GM21381 (cell line): Measurements from ENCODE around the gene CTNNBIP1.
"Not testable (repeated sequence)": the region's sequence is repeated elsewhere in the genome, so short reads cannot be mapped to it uniquely, and the experiment has no call there.

ENCODE experiments used
- ATAC-seq: cut with Tn5 transposase; IDR thresholded peaks from one replicate; pipeline ENCODE4 v1.9.1; 2021; ENCODE audit warnings: mild to moderate bottlenecking, moderate library complexity; ENCODE audit not compliant: unreplicated experiment

CTNNBIP1 gene

GRCh38 chr1:9910076-9910422 is at the start of gene CTNNBIP1:
Gene CTNNBIP1 (minus strand): TSS chr1:9910269. CDS start chr1:9872064, 38,205 bp downstream.
- peak; percentile 74 for ATAC-seq

DNA sequence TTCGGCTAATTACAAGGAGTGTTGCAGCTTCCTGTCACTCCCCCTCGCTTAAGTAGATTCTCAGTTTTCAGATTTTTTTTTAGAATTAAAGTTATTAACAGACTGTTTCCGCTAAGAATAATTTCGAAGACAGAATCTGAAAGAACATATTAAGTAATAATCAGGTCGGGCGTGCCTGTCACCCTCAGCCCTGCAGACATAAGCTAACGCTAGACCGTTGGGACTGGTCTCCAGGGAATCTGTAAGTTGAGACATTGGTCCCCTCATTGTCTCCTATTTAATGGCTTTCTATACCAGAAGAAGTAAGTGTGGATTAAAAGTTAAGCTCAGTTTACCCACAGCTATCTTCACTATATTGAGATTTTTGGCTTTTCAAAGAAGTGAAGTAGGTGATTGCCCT is 47.7 kb upstream of the CTNNBIP1 start:
- no peak for ATAC-seq

- no peak for ATAC-seq
Observed at GRCh38 chr1:9946315-9946714, 36.2 kb upstream of the CTNNBIP1 start.

DNA sequence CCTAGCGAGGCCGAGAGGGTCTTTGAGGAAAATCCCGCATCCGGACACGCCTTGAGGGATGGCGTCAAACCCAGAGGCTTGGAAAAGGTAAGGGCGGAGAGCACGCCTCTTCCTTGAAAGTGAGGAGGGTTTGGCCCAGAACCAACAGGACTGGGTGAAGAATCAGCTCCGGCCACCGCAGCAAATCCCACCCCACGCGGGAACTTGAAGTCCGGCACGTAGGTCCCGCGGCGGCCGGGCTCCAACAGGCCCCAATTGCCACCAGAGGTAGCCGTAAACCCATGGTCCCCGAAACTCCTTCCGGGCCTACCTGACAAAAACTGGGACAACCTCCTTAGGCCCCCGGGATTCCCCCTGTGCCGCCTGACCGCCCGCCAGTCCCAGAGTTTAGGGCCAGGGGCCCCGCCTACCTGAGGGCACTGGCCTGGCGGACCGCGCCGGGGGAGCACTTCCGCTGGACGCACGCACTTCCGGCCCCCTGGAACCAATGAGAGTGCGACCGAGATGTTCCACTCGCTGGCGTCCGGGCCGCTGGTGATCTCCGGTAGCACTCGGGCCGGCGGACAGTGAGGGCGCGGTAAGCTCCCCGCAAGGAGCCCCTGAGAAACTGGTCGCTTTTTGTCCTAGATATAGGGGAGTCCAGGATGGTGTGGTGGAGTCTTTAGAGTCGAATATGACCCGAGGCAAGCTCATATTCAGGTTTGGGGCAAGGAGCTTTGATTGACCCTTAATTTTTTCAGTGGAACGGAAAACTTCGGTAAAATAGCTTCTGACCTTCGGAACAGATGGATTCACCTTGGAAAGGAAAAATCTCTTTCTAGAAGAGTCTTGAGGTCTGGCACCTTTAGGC is 33.1 kb upstream of the CTNNBIP1 start, which contains the start of the genes LZIC and NMNAT1:
LZIC (minus strand) TSS at position 453 of the 850 bp plus-strand sequence. CDS start 6,772 bp downstream, outside the sequence.
NMNAT1 (plus strand) TSS at position 537 of the 850 bp plus-strand sequence. CDS start 28,599 bp downstream, outside the sequence.
- peak; percentile 90 for ATAC-seq

- ATAC-seq, result peak; percentile 14
Observed at GRCh38 chr1:9942399-9942938, 32.4 kb upstream of the CTNNBIP1 start.

- ATAC-seq, result no peak
Observed at GRCh38 chr1:9929431-9930385, 19.6 kb upstream of the CTNNBIP1 start.

GRCh38 chr1:9927259-9927658 is 17.2 kb upstream of the CTNNBIP1 start:
- ATAC-seq, result no peak

DNA sequence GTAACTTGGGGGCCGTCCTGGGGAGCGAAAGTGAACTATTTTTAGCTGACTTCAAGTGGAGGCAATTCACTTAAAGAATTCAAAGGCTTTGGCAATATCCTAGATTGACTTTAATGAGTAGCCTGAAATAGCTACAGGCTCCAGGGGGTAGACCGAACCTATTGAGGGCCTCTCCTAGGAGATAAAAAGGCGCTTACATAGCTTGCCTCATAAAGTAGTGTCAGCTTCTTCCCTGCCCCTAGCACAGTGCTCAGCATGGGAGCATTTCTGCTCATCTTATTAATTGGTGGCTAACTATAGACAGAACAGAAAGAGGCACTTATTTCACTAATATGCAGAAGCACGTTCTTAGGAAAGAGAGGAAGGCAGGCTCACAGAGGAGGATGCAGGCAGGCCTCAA is 12.3 kb upstream of the CTNNBIP1 start:
- ATAC-seq, result no peak

- ATAC-seq, result no peak
Observed at GRCh38 chr1:9920606-9921005, 10.5 kb upstream of the CTNNBIP1 start.

GRCh38 chr1:9917901-9918300 is 7.8 kb upstream of the CTNNBIP1 start:
- no peak for ATAC-seq

DNA sequence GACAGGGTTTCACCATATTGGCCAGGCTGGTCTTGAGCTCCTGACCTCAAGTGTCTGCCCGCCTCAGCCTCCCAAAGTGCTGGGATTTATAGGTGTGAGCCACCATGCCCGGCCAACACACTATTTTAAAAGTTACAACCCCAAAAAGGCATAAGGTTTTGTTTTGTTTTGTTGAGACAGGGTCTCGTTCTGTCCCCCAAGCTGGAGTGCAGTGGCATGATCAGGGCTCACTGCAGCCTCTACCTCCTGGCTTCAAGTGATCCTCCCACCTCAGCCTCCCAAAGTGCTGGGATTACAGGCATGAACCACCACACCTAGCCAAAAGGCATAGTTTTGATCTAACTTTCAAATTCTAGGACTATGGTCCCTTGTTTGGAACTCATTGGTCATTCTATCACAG is 7.4 kb upstream of the CTNNBIP1 start:
- ATAC-seq, result not testable (repeated sequence)

GRCh38 chr1:9916452-9916851 is 6.4 kb upstream of the CTNNBIP1 start:
- ATAC-seq, result no peak

- ATAC-seq, result no peak
Observed at GRCh38 chr1:9914610-9914937, 4.5 kb upstream of the CTNNBIP1 start.

GRCh38 chr1:9912264-9912936 is 2.3 kb upstream of the CTNNBIP1 start:
- ATAC-seq, result no peak

DNA sequence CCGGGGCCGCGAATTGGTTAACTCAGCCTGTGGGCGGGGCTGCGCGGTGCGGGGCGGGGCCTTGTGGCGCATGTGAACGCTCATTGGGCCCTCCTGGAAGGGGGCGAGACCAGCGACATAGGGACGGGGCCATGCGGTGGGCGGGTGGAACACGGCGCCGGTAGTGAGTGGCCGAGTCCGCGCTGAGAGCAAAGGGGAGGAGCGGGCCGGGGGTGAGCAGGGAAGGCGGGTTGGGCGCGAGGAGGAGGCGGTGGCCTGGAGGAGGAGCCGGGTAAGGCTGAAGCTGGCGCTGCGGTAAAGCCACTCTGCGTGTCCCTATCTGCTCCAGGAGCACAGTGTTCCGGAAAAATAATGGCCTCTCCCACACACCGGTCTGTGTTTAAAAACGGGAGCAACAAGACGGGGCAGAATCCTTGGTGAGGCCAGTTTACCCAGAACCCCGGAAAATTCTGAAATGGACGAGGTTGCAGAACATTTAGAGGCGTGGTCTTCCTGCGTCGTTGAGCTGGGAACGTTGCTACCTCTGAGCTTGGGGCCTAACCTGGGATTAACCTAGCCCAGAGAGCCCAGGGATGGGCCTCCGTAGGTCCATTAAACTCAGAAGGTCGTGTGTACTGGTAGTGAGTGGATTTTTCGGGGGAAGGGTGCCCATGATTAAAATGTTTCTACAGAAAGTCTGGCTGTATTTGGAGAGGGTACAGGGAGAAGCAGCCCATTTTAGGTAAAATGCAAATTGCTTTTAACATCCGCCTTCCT is 532 bp upstream of the CTNNBIP1 start:
- ATAC-seq, result peak; percentile 90

GRCh38 chr1:9909234-9910046 is 629 bp downstream of the CTNNBIP1 start:
- no peak for ATAC-seq

- ATAC-seq, result no peak
Observed at GRCh38 chr1:9908871-9909233, 1.2 kb downstream of the CTNNBIP1 start.

DNA sequence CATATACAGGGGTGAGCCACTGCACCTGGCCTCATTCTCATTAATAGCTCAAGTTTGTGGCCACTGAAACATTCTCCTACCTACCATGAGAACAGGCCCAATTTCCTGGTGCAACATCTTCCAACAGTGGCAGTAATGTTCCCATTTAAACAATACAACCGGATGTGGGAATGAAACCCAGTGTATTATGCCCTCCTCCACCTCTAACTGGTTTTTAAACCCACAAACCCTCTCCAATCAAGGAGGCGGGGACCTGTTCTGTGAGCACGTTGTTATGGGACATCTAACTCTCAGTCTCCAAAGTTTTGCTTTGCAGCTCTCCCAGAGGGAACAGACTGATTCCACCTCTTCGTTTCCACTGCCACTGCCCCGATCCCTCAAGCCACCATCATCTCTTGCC is 2.6 kb downstream of the CTNNBIP1 start:
- ATAC-seq, result no peak

- ATAC-seq, result no peak
Observed at GRCh38 chr1:9906466-9906865, 3.6 kb downstream of the CTNNBIP1 start.
